Kidney glomerular epithelial cell (primary cell): ENCODE measurements around the gene CDK3.
"Not testable (repeated sequence)": the region's sequence is repeated elsewhere in the genome, so short reads cannot be mapped to it uniquely, and the experiment has no call there.

Experiments used
- DNase-seq: peaks from one replicate; lab custom pipeline; 2025; lab: John Stamatoyannopoulos, UW

Gene CDK3

GRCh38 chr17:76039121-76039520 lies 38.5 kb downstream of the CDK3 start:
- DNase-seq, result no peak

GRCh38 chr17:76040376-76040775 lies 39.7 kb downstream of the CDK3 start:
- DNase-seq, result no peak

GRCh38 chr17:76042868-76043267 lies 42.2 kb downstream of the CDK3 start:
- DNase-seq, result not testable (repeated sequence)

- not testable (repeated sequence) for DNase-seq
Measured at GRCh38 chr17:76044475-76045007, 43.9 kb downstream of the CDK3 start.

GRCh38 chr17:76046064-76046463 lies 45.4 kb downstream of the CDK3 start:
- DNase-seq, result no peak

- no peak for DNase-seq
Measured at GRCh38 chr17:76048025-76048605, 47.5 kb downstream of the CDK3 start.

GRCh38 chr17:76048711-76049110 lies 48.1 kb downstream of the CDK3 start:
- no peak for DNase-seq

- DNase-seq, result no peak
Measured at GRCh38 chr17:76049239-76049638, 48.6 kb downstream of the CDK3 start.

- DNase-seq, result no peak
Measured at GRCh38 chr17:76049836-76050537, 49.3 kb downstream of the CDK3 start.

GRCh38 chr17:76050538-76051467 lies 50.1 kb downstream of the CDK3 start:
- peak; percentile 93 for DNase-seq

- peak; percentile 60 for DNase-seq
Measured at GRCh38 chr17:76051561-76051960, 50.9 kb downstream of the CDK3 start.

GRCh38 chr17:76053246-76054111 lies 52.8 kb downstream of the CDK3 start:
- peak; percentile 49 for DNase-seq

GRCh38 chr17:76054112-76054476 lies 53.4 kb downstream of the CDK3 start:
- no peak for DNase-seq
